Measurements from ENCODE around the gene BLVRB.

BLVRB gene

GRCh38 chr19:40413291-40413845, 52.2 kb downstream of the BLVRB start, which contains the start of gene PRX:
Gene PRX (minus strand): TSS chr19:40413378. CDS start chr19:40407932, 5,446 bp downstream.
- Histone ChIP-seq H3F3A (ENCODE audit: insufficient read depth, low read length) (no peaks in the 10 kb centered on the region), H3K4me3 (ENCODE audit: low read length) (no peak within 1 kb of the TSS), H3K79me2 (ENCODE audit: low read length) (no peaks in the 10 kb centered on the region), H3K36me3 (replicated peaks; ENCODE audit: insufficient read depth, low read length) (no peaks in the 10 kb centered on the region), H4K20me1 (ENCODE audit: insufficient read depth, low read length) (no peaks in the 10 kb centered on the region), H3K27ac (ENCODE audit: low read length) (no peak within 1 kb of the TSS), H3K4me1 (ENCODE audit: low read length) (peaks cover 11% of the 10 kb centered on the region), H3K9me3 (replicated peaks; ENCODE audit: insufficient read depth, low read length) (no peaks in the 10 kb centered on the region), H3K4me2 (ENCODE audit: low read depth, low read length) (no peak within 1 kb of the TSS), H3K9ac (ENCODE audit: low read length) (no peak within 1 kb of the TSS), H3K9me2 (replicated peaks; ENCODE audit: insufficient read depth, low read length) (no peaks in the 10 kb centered on the region), H2AFZ (ENCODE audit: low read length) (no peak within 1 kb of the TSS), H3K27me3 (replicated peaks; ENCODE audit: insufficient read depth, low read length) (no peaks in the 10 kb centered on the region)
- TF ChIP-seq EZH2 (optimal IDR thresholded peaks at IDR 0.05; ENCODE audit: low read depth, low read length) (no peak), CTCF (IDR thresholded peaks at IDR 0.05; ENCODE audit: low read length) (no peak), EZH2phosphoT487 (IDR thresholded peaks at IDR 0.05; ENCODE audit: low read length) (no peak)
- DNase-seq: no peak

DNA sequence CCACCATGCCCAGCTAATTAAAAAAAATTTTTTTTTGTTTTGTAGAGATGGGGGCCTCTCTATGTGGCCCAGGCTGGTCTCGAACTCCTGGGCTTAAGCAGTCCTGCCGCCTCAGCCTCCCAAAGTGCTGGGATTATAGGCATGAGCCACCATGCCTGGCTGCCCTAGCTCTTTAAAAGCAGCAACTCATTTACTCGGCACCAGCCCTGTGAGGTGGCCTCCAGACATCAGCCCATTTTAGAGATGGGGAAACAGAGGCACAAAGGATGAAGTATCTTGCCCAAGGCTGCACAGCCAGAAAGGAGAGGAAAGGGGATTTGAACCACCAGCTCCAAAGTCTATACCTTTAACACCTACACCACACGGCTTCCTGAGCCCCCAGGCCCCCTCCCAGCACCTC, 52.7 kb downstream of the BLVRB start:
- Histone ChIP-seq H2AFZ (ENCODE audit: low read length) (no peak overlapping the region), H3K4me1 (ENCODE audit: low read length) (peaks cover 11% of the 10 kb centered on the region), H3K27ac (ENCODE audit: low read length) (no peak overlapping the region), H3K27me3 (replicated peaks; ENCODE audit: insufficient read depth, low read length) (no peaks in the 10 kb centered on the region), H3K9ac (ENCODE audit: low read length) (no peak overlapping the region), H3K79me2 (ENCODE audit: low read length) (no peaks in the 10 kb centered on the region), H3K9me2 (replicated peaks; ENCODE audit: insufficient read depth, low read length) (no peaks in the 10 kb centered on the region), H4K20me1 (ENCODE audit: insufficient read depth, low read length) (no peaks in the 10 kb centered on the region), H3K9me3 (replicated peaks; ENCODE audit: insufficient read depth, low read length) (no peaks in the 10 kb centered on the region), H3K36me3 (replicated peaks; ENCODE audit: insufficient read depth, low read length) (no peaks in the 10 kb centered on the region), H3K4me2 (ENCODE audit: low read depth, low read length) (no peak overlapping the region), H3K4me3 (ENCODE audit: low read length) (no peak overlapping the region), H3F3A (ENCODE audit: insufficient read depth, low read length) (no peaks in the 10 kb centered on the region)
- DNase-seq: no peak
- no peak for TF ChIP-seq CTCF (IDR thresholded peaks at IDR 0.05; ENCODE audit: low read length)
- TF ChIP-seq EZH2 (optimal IDR thresholded peaks at IDR 0.05; ENCODE audit: low read depth, low read length): no peak
- TF ChIP-seq EZH2phosphoT487 (IDR thresholded peaks at IDR 0.05; ENCODE audit: low read length): no peak

GRCh38 chr19:40411958-40412499, 53.5 kb downstream of the BLVRB start:
- Histone ChIP-seq H3K27me3 (replicated peaks; ENCODE audit: insufficient read depth, low read length) (no peaks in the 10 kb centered on the region), H3K36me3 (replicated peaks; ENCODE audit: insufficient read depth, low read length) (no peaks in the 10 kb centered on the region), H3K9me3 (replicated peaks; ENCODE audit: insufficient read depth, low read length) (no peaks in the 10 kb centered on the region), H3K4me2 (ENCODE audit: low read depth, low read length) (no peak overlapping the region), H3K9ac (ENCODE audit: low read length) (no peak overlapping the region), H3F3A (ENCODE audit: insufficient read depth, low read length) (no peaks in the 10 kb centered on the region), H3K27ac (ENCODE audit: low read length) (no peak overlapping the region), H3K4me1 (ENCODE audit: low read length) (peaks cover 11% of the 10 kb centered on the region), H2AFZ (ENCODE audit: low read length) (no peak overlapping the region), H3K4me3 (ENCODE audit: low read length) (no peak overlapping the region), H3K9me2 (replicated peaks; ENCODE audit: insufficient read depth, low read length) (no peaks in the 10 kb centered on the region), H4K20me1 (ENCODE audit: insufficient read depth, low read length) (no peaks in the 10 kb centered on the region), H3K79me2 (ENCODE audit: low read length) (no peaks in the 10 kb centered on the region)
- no peak for TF ChIP-seq EZH2 (optimal IDR thresholded peaks at IDR 0.05; ENCODE audit: low read depth, low read length)
- TF ChIP-seq EZH2phosphoT487 (IDR thresholded peaks at IDR 0.05; ENCODE audit: low read length): no peak
- TF ChIP-seq CTCF (IDR thresholded peaks at IDR 0.05; ENCODE audit: low read length): no peak
- DNase-seq: no peak
